ENCODE measurements around the gene ZCCHC24.

ZCCHC24 gene

GRCh38 chr10:79358811-79359210 is 86.6 kb downstream of the ZCCHC24 start:
- no peak overlapping the region for H3K27ac Mint-ChIP-seq
- H3K27me3 Mint-ChIP-seq (ENCODE audit: low read depth) = peaks cover 4% of the 10 kb centered on the region
- peaks cover 4% of the 10 kb centered on the region for H3K9me3 Mint-ChIP-seq
- no peak for TF ChIP-seq CTCF (IDR thresholded peaks at IDR 0.05; ENCODE audit: unreplicated experiment in 3 of 3)
- no peak overlapping the region for H3K4me3 Mint-ChIP-seq
- peaks cover 35% of the 10 kb centered on the region for H3K36me3 Mint-ChIP-seq (ENCODE audit: low read depth)
- no peaks in the 10 kb centered on the region for H3K4me1 Mint-ChIP-seq

GRCh38 chr10:79357180-79357579 is 88.2 kb downstream of the ZCCHC24 start:
- Mint-ChIP-seq H3K4me3 (no peak overlapping the region), H3K27ac (no peak overlapping the region)

DNA sequence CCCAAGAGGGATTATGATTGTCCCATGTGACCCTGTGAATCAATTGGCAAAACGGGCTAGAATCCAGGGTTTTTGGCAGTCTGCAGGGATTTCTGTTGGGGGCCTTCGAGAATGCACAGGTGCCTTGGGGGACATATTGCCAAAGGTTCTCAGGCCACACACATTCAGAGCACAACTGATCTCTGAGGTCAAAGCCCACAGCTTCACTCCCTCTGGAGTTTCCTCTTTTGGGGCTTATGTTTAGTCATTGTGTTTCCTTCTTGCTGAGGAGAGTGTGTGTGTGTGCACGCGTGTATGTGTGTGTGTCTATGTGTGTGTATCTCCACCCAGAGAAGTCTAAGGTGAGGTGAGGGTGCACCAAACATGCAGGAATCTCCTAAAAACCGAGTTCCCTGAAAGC is 89.3 kb downstream of the ZCCHC24 start:
- no peaks in the 10 kb centered on the region for H3K4me1 Mint-ChIP-seq
- no peak overlapping the region for H3K4me3 Mint-ChIP-seq
- H3K36me3 Mint-ChIP-seq (ENCODE audit: low read depth) = peaks cover 54% of the 10 kb centered on the region
- no peak overlapping the region for H3K27ac Mint-ChIP-seq
- TF ChIP-seq CTCF (IDR thresholded peaks at IDR 0.05; ENCODE audit: unreplicated experiment in 3 of 3) = no peak
- peaks cover 4% of the 10 kb centered on the region for H3K9me3 Mint-ChIP-seq
- no peaks in the 10 kb centered on the region for H3K27me3 Mint-ChIP-seq (ENCODE audit: low read depth)

More at GRCh38 chr10:79357180-79357579, 88.2 kb downstream of the ZCCHC24 start:
- Mint-ChIP-seq H3K4me1 (no peaks in the 10 kb centered on the region), H3K36me3 (ENCODE audit: low read depth) (peaks cover 47% of the 10 kb centered on the region), H3K9me3 (peaks cover 4% of the 10 kb centered on the region), H3K27me3 (ENCODE audit: low read depth) (peaks cover 4% of the 10 kb centered on the region)
- no peak for TF ChIP-seq CTCF (IDR thresholded peaks at IDR 0.05; ENCODE audit: unreplicated experiment in 3 of 3)

DNA sequence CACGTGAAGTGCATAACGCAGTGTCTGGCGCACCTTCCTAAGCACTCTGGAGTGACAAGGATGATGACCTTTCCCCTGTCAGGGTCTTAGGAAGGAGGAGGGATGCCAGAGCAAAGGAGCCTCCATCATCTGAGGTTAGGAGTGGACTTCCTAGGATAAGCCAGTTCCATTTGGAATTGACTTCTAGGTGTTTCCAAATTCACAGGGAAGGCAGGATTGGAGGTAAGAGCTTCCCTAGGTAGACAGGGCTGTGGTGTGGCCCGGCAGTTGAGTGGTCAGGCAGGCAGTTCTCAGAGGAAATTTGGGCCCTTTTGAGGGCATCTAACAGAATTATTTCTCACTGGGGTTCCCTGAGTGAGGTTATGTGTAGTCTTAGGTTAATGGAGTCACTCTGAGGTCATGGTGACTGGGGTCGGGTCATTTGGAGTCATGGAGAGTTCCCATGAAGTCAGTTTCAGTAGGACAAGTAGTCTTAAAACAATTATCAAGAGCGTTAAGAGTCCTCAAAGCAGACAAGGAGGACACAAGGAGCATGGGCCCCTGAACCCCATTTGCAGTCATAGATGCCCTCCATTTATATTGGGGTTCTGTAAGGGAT is 89.9 kb downstream of the ZCCHC24 start:
- TF ChIP-seq CTCF (IDR thresholded peaks at IDR 0.05; ENCODE audit: unreplicated experiment in 3 of 3) = no peak
- Mint-ChIP-seq H3K36me3 (ENCODE audit: low read depth) (peaks cover 54% of the 10 kb centered on the region), H3K4me3 (no peak overlapping the region), H3K9me3 (peaks cover 4% of the 10 kb centered on the region), H3K4me1 (no peaks in the 10 kb centered on the region), H3K27ac (no peak overlapping the region), H3K27me3 (ENCODE audit: low read depth) (no peaks in the 10 kb centered on the region)

DNA sequence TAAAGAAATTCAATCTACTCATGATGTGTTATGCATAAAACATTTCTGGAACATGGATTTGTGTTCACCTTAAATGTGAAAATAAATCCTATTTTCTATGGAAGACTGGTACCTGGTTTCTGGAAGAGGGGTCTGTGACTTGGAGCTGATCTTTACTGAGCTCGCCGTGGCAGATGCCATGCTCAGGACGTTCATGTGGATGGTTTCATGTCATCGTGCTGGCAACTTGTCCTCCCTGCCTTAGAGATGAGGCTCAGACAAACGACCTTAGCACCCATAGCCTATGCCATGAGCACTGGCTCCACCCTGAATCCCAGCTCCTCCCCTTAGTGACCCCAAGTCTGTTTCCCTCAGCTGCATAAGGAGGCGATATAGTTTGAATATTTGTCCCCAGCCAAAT is 90.8 kb downstream of the ZCCHC24 start:
- Mint-ChIP-seq H3K9me3 (peaks cover 4% of the 10 kb centered on the region), H3K4me3 (no peak overlapping the region), H3K4me1 (peaks cover 3% of the 10 kb centered on the region), H3K36me3 (ENCODE audit: low read depth) (peaks cover 61% of the 10 kb centered on the region), H3K27me3 (ENCODE audit: low read depth) (no peaks in the 10 kb centered on the region), H3K27ac (no peak overlapping the region)
- TF ChIP-seq CTCF (IDR thresholded peaks at IDR 0.05; ENCODE audit: unreplicated experiment in 3 of 3) = no peak

DNA sequence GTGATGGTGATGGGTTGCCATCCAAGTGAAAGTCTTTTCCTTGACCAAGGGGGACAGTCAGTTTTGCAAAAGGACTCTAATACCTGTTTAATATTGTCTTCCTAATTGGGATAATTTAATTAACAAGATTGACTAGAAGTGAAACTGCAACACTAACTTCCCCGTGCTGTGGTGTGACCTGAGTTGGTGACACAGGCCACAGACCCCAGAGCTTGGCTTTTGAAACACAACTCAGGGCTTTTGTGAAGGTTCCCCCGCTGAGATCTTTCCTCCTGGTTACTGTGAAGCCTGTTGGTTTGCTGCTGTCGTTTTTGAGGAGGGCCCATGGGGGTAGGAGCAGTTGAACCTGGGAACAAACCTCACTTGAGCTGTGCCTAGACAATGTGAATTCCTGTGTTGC is 91.3 kb downstream of the ZCCHC24 start:
- no peak overlapping the region for H3K27ac Mint-ChIP-seq
- no peaks in the 10 kb centered on the region for H3K27me3 Mint-ChIP-seq (ENCODE audit: low read depth)
- H3K9me3 Mint-ChIP-seq = peaks cover 4% of the 10 kb centered on the region
- no peak overlapping the region for H3K4me3 Mint-ChIP-seq
- H3K36me3 Mint-ChIP-seq (ENCODE audit: low read depth) = peaks cover 62% of the 10 kb centered on the region
- TF ChIP-seq CTCF (IDR thresholded peaks at IDR 0.05; ENCODE audit: unreplicated experiment in 3 of 3) = no peak
- H3K4me1 Mint-ChIP-seq = peaks cover 8% of the 10 kb centered on the region
